GM18498 (cell line): ENCODE results near the gene IFNA8.
"Not testable (repeated sequence)": the region's sequence is repeated elsewhere in the genome, so short reads cannot be mapped to it uniquely, and the experiment has no call there.

Experiments used
- ATAC-seq: cut with Tn5 transposase; IDR thresholded peaks from one replicate; pipeline ENCODE4 v1.9.1; 2021; ENCODE audit warnings: mild to moderate bottlenecking, moderate library complexity; ENCODE audit not compliant: unreplicated experiment

Gene IFNA8

DNA sequence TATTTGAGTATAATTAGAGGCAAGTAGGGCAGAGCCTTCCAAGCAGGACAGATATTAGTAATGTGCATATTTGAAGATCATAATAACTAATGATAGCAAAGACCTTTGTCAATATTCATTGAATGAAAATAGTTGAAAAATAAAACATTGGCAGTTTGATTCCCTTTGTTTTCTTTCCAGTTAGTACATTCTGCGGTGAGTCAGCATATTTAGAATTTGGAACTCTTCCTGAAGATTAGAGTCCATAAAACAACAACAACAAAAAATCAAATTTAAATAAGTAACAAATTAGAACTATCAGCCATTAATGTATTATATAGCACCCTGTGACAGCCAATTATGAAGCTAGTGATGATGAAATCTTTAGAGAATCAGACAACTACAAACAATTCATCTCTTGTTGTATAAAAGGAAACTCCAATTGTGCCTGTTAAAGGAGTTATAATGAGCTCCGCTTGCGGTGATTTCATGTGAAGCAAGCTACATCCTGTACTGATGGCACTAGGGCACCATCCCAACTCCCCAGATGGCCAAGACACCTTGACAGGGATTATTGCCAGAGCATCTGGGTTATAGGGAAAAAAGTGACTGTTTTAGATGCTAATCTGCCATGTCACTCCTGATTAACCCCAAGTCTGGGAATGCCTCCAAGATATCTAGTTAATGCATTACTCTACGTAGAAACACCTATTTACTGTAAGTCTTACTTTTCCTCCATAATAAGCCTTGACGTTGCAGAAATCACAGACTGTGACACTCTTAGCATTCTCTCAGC is 6.8 kb downstream of the IFNA8 start:
- ATAC-seq = no peak

DNA sequence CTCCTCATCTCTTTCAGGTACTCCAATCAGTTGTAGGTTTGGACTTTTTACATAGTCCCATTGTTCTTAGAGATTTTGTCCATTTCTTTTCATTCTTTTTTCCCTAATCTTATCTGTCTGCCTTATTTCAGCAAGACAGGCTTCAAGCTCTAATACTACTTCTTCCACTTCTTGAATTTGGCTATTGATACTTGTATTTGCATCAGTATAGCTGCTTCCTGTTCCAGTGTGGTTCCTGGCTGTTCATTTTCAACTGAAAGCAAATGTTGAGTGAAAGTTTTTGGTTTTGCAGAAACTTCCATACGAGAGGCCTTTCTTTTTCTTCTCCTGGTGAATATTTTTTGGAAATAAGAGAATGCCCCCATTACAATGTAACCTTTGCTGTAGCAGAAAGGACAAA is 19.3 kb downstream of the IFNA8 start:
- ATAC-seq = peak; percentile 53

DNA sequence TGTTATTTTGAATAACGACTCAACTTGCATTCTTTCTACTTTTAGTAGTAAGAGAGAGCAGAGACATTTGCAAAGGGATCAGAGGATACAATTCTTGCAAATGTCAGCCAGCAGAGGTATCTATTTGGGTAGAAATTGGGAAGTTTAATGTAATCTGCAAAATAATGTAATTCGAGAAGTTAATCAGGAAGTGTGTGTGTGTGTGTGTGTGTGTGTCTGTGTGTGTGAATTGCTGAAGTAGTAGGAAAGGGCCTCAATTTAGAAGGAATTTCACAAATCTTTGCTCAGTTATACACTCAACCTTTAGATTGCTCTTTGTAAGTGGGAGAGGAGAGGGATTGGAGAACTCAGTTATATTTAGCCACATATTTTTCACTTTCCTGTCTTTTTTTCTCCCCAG is 20.3 kb downstream of the IFNA8 start:
- ATAC-seq = no peak

- peak; percentile 69 for ATAC-seq
Observed at GRCh38 chr9:21432672-21433425, 23.9 kb downstream of the IFNA8 start.

- no peak for ATAC-seq
Observed at GRCh38 chr9:21434202-21435014, 25.5 kb downstream of the IFNA8 start.

- not testable (repeated sequence) for ATAC-seq
Observed at GRCh38 chr9:21435015-21435383, 26.1 kb downstream of the IFNA8 start.

- no peak for ATAC-seq
Observed at GRCh38 chr9:21440139-21440538, 31.2 kb downstream of the IFNA8 start, which contains the start of gene IFNA1. Gene IFNA1 (plus strand): TSS chr9:21440439. CDS start chr9:21440508, 69 bp downstream.

DNA sequence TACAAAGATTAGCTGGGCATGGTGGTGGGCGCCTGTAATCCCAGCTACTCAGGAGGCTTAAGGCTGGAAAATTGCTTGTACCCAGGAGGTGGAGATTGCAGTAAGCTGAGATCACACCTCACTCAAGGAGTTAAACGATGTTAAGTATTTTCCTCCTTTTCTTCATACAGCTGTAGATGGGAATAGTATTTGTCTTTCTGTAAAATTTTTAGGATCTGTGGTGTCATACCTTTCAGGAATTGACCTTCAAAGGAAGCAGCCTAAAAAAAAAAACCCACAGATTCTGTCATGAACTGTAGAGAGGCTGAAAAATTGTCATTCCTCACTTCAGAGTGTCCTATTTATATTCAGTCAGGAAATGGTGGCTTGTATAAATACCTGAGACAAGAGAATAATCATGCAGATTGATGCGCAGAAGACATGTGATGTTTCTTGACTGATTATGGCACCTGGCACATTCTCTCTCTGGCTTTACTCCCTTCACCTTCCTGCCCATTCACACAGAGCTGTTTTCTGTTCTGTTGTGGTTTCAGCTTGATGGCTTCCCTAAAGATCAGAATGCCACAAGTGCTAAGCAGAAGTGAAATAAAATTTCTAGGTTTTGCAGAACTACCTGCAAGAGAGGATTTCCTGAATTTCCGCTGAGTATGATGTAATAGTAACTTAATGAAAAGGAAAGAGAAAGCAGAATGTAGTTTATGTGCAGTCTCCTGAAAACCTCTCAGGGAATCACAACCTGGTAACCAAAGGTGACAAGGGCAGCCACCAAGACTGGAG is 35.1 kb downstream of the IFNA8 start:
- ATAC-seq = peak; percentile 90

- ATAC-seq = not testable (repeated sequence)
Observed at GRCh38 chr9:21449312-21449711, 40.4 kb downstream of the IFNA8 start.

- no peak for ATAC-seq
Observed at GRCh38 chr9:21450733-21451394, 41.9 kb downstream of the IFNA8 start.

DNA sequence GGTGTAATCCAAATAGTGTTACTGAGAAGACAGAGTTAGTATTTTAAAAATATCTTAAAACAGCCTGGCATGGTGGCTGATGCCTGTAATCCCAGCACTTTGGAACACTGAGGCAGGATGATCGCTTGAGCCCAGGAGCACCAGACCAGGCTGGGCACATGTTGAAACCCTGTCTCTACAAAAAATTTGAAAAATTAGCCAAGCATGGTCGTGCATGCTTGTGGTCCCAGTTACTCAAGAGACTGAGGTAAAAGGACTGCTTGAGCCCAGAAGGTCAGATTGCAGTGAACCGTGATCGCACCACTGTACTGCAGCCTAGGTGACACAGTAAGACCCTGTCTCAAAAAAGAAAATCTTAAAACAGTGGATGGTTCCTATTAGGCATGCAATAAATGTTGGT is 43.8 kb downstream of the IFNA8 start:
- ATAC-seq = no peak

DNA sequence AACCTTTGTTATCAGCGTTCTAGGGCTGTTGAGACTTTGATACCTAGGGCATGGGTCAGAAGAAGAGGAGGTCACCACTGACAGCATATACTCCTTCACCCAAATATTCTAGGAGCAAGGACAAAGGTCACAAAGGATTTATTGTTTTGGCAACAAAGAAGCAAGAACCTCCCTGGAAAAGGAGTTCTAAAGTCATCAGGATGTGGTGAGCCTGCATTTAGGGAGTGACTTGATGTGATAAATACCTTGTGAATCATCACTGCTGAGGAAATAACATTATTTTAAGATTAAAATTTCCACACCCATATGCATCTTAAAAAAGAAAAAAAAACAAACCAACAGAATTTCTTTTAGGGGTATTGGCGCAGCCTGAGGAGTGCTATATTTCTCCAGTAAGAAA is 45.2 kb downstream of the IFNA8 start:
- no peak for ATAC-seq

DNA sequence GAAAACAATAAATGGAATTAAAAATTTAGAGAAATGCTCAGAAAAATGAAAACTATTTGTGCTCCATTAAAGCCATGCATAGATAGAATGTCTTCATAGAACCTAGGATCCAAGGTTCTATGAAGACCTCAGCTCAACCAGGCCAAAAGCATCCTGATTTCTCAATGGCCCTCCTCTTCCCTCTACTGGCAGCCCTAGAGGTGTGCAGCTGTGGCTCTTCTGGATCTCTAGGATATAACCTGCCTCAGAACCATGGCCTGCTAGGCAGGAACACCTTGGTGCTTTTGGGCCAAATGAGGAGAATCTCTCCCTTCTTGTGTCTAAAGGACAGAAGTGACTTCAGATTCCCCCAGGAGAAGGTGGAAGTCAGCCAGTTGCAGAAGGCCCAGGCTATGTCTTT is 46.4 kb downstream of the IFNA8 start:
- peak; percentile 91 for ATAC-seq
